ENCODE data around the gene DYNLT4. TPM values are rescaled to one million over a fixed set of nuclear protein-coding genes. Genes with fewer than 3 reads are reported as not detected.

DYNLT4 gene
- total and polyA plus RNA-seq, 2 of the 13 experiments (the other 11 are each of a cell fraction or from before 2014, with no cell fraction given) = 0.77 TPM; not detected in 1

- peak; percentile 90 for TF ChIP-seq PAXIP1 (CRISPR knock-in tag; conservative IDR thresholded peaks at IDR 0.05)
- TF ChIP-seq GATA4 (IDR thresholded peaks at IDR 0.05; ENCODE audit: borderline replicate concordance, low read depth) = peak; percentile 64; the same call in 1 of the 2 replicates
- no peak for TF ChIP-seq ZNF562 (CRISPR knock-in tag; IDR thresholded peaks at IDR 0.05; ENCODE audit: borderline replicate concordance)
- peak; percentile 68 for TF ChIP-seq YEATS4 (CRISPR knock-in tag; IDR thresholded peaks at IDR 0.05; ENCODE audit: borderline replicate concordance)
- peak; percentile 72 for TF ChIP-seq FOXA3 (CRISPR knock-in tag; IDR thresholded peaks at IDR 0.05)
- no peak for TF ChIP-seq ZNF780A (CRISPR knock-in tag; IDR thresholded peaks at IDR 0.05)
- no peak for TF ChIP-seq SP2 (CRISPR knock-in tag; IDR thresholded peaks at IDR 0.05)
- TF ChIP-seq ASH2L (IDR thresholded peaks at IDR 0.05; ENCODE audit: insufficient read length, low read depth, low read length) = peak; percentile 89
- peak; percentile 14; the same call in 1 of the 2 replicates for TF ChIP-seq CEBPB (IDR thresholded peaks at IDR 0.05; ENCODE audit: borderline replicate concordance, low read depth, low read length)
- peak; percentile 31; the same call in 1 of the 2 replicates for TF ChIP-seq MXD1 (CRISPR knock-in tag; IDR thresholded peaks at IDR 0.05)
- TF ChIP-seq ATF3 (CRISPR knock-in tag; IDR thresholded peaks at IDR 0.05) = peak; percentile 55
- TF ChIP-seq PTBP1 (IDR thresholded peaks at IDR 0.05; ENCODE audit: low read depth, low read length, poor library complexity, severe bottlenecking) = no peak
- TF ChIP-seq ZFP37 (CRISPR knock-in tag; IDR thresholded peaks at IDR 0.05; ENCODE audit: borderline replicate concordance) = peak; percentile 95; the same call in 1 of the 2 replicates
- TF ChIP-seq ZNF7 (CRISPR knock-in tag; IDR thresholded peaks at IDR 0.05) = no peak
- TF ChIP-seq JUND (CRISPR knock-in tag; IDR thresholded peaks at IDR 0.05) = peak; percentile 81
- TF ChIP-seq NFIB (CRISPR knock-in tag; IDR thresholded peaks at IDR 0.05; ENCODE audit: borderline replicate concordance) = no peak
- TF ChIP-seq ZNF552 (CRISPR knock-in tag; IDR thresholded peaks at IDR 0.05; ENCODE audit: borderline replicate concordance) = no peak; the same call in 1 of the 2 replicates
- no peak for TF ChIP-seq ZBTB33 (CRISPR knock-in tag; IDR thresholded peaks at IDR 0.05)
- TF ChIP-seq ZNF124 (CRISPR knock-in tag; IDR thresholded peaks at IDR 0.05) = no peak; the same call in 1 of the 2 replicates
- TF ChIP-seq ELK4 (CRISPR knock-in tag; IDR thresholded peaks at IDR 0.05; ENCODE audit: borderline replicate concordance) = no peak
- TF ChIP-seq ARID2 (CRISPR knock-in tag; IDR thresholded peaks at IDR 0.05; ENCODE audit: borderline replicate concordance) = peak; percentile 89
- TF ChIP-seq CEBPG (CRISPR knock-in tag; IDR thresholded peaks at IDR 0.05) = peak; percentile 56; the same call in 1 of the 2 replicates
Observed at GRCh38 chr1:44807364-44808062, 362 bp upstream of the DYNLT4 start (continued).
